HG02610 (cell line): Measurements from ENCODE around the gene KCTD21.

Experiments
- ATAC-seq: cut with Tn5 transposase; IDR thresholded peaks from one replicate; pipeline ENCODE4 v1.9.1; 2021; ENCODE audit warnings: mild to moderate bottlenecking, moderate library complexity; ENCODE audit not compliant: unreplicated experiment

Gene KCTD21

GRCh38 chr11:78219493-78220217, 31.2 kb upstream of the KCTD21 start:
- no peak for ATAC-seq

DNA sequence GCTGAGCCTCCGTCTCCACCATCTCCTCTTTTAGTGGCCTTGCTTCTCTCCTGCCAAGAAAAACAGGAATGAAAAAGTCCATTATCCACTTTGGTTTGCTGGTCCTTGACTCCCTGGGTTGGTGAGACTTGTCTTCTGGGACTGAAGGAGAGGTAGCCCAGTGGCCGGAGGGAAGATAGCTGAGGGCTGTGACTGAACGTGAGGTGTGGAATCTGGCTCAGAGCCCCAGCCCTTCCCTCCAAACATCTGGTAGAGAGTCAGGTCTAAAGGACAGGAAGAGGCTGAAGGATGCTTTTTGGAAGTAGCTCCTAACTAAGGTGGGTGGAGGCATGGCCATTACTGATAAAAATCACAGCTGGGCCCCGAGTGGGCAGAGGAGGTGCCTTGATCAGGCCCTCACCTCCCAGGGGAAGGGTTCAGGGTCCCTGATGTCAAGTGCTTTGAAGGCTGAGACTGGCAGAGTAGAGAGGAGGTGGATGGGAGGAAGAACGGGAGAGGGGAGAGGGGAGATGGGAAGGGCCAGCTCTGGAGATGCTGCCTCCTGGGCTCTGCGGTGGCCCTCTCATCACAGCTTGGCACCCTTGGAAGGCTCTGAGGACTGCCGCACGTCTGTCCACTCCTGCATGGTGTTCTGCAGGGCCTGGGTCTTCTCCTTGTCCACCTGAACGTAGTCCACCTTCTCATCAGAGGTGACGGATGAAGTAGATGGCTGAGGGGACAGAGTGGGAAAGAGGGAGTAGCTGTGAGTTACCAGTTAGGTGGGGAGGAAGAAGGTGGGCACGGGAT, 30.5 kb upstream of the KCTD21 start:
- ATAC-seq, result no peak

GRCh38 chr11:78217650-78218541, 29.5 kb upstream of the KCTD21 start:
- no peak for ATAC-seq

DNA sequence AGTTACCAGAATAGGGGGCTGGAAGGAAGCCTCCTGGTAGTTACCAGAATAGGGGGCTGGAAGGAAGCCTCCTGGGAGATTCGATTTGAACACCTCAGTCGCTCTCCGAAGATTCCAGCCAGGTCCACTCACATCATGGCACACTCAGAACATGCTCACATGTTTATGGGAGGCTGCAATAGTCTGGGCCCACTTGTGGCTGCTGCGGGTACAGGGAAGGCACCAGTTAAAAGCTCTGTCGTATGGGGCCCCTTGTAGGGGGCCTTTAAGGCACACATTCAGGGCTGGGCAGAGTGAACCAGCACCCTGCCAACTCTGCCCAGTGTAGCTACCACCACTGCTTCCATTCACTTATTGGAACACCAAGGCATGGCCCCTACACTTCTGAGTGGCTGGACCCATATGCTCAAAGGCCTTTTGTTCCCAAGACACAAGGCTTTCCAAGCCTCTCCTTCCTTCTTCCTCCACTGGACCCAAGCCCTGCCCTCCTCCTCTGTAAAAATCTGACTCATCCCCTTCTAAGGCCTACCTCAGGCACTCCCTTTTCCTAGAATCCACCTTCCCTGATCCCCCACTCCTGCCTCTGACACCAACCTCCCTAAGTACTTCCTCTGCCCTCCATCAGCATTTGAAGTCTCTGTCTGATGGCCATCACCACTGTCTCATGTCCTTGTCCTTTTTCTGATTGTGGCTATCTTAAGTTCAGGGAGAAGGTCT, 28.3 kb upstream of the KCTD21 start:
- ATAC-seq, result no peak

DNA sequence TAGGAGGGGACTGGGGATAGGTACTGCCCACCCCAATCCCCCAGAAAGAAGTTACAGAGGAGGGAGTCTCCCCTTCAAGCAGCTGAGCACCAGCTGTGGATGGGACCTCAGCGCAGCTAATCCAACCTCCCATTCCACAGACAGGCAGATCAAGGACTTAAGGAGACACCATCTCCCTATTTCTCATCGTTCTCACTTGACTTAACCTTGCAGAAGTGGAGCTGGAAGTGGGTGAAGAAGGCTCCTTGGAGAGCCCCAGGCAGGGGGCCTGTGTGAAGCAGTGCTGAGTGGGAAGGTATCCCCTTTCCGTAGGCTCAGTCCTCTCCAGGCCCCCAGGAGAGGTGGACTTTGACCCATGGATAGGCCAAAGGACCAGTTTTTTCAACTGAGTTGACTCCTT, 27.6 kb upstream of the KCTD21 start:
- ATAC-seq, result no peak

DNA sequence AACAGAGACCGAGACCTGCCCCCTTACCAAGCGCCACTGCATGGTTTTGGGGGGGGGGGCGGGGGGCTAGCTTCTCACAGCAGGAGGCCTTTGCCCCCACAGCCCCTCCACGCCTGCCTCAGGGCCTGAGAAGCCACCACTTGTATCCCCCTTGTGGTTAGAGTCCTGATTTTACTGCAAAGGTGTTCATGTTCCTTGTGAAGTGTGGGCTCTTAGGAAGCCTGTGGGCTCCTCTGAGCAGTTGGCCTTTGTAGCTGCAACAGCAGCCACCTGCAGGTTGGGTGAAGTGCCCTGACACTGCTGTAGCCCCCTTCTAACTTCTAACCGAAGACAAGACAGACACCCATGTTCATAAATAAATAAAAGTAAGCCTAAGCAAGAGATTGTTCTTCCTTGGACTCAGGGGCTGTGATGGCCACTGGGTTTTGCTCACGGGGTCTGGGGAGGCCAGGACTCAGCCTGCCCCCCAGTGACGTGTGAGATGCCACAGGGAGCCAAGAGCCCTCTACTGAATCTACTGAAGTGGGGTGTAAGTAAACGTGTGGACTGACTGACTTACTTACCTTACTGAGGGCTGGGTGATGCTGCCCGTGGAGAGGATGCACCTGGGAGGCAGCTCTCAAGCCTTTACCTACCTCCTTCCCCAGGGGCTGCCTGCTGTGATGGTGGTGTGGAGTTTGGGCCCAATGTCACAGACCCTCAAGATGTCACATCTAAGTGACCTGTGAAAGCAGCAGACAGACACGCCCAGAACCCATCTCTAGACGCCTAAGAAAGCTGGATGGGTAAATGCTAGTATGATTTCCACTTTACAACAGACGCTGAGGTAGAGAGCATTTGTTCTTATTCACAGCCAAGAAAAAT, 26.1 kb upstream of the KCTD21 start:
- ATAC-seq, result no peak

DNA sequence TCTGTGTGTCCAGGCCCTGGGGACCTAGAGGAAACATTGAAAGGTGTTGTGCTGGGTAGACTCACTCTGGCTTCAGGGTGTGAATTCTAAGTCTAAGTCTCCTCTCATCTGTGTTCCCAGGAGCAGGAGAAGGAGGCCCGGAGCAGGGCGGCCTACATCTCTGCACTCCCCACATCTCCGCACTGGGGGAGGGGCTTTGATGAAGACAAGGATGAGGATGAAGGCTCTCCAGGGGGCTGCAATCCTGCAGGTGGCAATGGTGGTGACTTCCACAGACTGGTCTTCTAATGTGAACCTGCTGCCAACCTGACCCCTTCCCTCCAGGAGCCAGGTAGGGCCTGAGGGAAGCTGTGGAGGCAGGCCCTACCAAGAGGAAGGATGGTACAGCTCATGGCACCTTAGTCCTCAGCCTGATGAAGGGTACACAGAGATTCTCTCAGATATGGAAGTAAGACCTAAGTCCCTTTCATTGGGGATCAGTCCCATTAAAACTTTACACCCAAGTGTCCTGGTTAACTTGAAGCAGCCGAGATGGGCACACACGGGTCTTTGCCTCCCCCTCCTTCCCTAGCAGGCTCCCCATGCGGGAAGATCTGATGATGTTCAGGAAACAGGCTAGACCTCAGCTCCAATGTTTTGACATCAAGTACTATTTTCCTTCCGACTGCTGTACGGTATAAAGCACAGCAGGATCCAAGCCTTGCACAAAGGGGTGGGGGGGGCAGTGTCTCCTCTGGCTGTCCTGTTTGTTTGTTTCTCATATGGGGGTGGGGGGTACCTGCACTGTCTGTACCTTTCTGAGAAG, 25.3 kb upstream of the KCTD21 start:
- no peak for ATAC-seq

DNA sequence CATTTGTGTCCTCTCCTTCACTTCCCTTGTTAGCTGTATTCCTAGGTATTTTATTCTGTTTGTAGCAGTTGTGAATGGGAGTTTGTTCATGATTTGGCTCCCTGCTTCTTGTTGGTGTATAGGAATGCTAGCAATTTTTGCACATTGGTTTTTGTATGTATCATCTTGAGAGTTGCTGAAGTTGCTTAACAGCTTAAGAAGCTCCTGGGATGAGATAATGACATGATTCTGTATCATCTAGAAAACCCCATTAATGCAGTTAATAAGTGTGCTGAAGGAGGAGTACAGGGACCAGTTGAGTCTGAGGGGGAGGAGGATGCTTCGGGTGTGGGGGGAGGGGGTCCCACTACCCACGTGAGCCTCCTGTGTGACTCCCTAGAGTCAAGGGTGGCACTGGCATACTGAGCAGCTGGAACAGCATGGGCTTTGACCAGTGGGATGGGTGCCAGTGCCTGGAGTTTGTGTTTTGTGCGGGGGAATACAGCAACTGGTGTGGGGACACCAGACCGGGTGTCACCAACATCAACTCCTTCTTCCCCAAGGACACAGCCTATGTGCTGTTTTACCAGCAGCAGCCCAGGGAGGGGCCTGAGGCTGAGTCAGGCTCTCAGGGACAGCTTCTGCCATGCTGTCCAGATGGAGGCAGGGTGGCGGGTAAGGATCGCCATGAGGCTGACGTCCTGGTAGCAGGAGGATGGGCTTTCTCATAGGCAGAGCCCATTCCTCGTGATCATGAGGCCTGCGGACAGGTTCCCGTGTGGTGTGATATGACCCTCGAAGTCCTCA, 24.4 kb upstream of the KCTD21 start:
- no peak for ATAC-seq

- no peak for ATAC-seq
These were observed 23.1 kb upstream of the KCTD21 start for GRCh38 chr11:78211565-78211964.

DNA sequence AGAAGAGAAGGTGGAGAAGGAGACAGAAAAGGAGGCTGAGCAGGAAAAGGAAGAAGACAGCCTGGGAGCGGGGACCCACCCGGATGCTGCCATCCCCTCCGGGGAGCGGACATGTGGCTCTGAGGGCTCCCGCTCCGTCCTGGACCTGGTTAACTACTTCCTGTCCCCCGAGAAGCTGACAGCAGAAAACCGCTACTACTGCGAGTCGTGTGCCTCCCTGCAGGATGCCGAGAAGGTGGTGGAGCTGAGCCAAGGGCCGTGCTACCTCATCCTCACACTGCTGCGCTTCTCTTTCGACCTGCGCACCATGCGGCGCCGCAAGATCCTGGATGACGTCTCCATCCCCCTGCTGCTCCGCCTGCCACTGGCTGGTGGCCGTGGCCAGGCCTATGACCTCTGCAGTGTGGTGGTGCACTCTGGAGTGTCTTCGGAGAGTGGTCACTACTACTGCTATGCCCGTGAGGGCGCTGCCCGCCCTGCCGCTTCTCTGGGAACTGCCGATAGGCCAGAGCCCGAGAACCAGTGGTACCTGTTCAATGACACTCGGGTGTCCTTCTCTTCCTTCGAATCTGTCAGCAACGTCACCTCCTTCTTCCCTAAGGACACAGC, 21.7 kb upstream of the KCTD21 start:
- no peak for ATAC-seq

GRCh38 chr11:78209478-78209877, 21.1 kb upstream of the KCTD21 start:
- ATAC-seq, result no peak

GRCh38 chr11:78208257-78209165, 20.1 kb upstream of the KCTD21 start:
- ATAC-seq, result no peak

DNA sequence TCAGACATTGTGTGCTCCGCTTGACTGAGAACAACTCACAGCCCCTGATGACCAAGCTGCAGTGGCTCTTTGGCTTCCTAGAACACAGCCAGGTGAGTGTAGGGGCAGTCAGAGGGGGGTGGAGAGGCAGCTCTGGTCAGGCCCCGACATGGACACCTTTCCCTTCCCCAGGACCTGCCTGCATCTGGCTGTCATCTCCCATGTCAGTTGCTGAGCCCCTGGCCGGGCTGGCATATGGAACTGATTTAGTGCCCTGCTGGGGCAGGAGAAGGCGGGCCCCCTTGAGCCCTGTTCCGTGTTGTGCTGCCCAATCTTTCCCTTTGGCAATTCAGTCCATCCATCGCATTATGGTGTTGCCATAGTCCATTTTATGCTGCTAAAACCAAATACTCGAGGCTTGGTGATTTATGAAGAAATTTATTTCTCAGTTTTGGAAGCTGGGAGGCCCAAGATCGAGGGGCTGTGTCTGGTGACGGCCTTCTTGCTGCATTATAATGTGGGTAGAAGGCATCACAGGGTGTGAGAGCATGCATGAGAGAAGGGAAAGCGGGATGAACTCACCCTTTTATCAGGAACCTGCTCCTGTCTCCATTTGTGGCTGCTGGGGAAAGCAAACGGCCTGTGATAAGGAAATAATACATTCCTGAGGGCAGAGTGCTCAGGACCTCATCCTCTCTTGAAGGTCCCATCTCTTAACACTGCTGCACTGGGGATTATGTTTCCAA, 19.3 kb upstream of the KCTD21 start:
- no peak for ATAC-seq

DNA sequence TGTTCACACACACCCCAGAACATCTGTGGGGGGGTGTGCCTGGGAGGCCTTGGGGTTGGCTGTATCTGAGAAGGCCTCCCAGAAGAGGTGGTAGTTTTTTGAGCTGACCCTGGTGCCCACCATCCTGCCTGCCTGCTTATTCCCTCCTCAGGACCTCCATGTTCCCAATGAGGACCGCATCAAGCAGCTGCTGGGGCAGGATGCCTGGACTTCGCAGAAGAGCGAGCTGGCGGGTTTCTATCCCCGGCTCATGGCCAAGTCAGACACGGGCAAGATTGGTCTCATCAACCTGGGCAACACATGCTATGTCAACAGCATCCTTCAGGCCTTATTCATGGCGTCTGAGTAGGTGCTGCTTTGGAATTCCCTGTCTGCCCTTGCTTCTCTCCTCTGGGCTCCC, 17.3 kb upstream of the KCTD21 start:
- ATAC-seq, result no peak

GRCh38 chr11:78205256-78205655, 16.8 kb upstream of the KCTD21 start:
- no peak for ATAC-seq

DNA sequence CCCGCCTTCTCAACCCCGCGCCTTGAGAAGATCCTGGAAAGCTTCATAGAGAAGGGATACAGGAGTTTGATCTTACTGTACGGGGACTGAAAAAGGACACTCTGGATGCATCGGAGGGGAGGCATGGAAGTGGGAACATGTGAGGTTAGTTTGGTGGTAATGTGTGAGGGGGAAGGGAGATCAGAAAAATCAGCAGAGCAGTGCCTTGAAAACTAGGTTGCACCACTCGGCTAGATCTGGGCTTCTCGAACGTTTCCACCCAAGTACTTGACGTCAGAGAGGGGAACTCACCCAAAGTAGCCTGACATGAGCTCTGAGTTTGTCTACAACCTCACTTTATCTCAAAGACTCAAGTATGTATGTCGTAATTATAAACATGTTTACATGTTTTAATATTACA, 14.8 kb upstream of the KCTD21 start:
- ATAC-seq, result no peak
